ENCODE data around the gene GAL3ST3. TPM values are rescaled to one million over a fixed set of nuclear protein-coding genes. Genes with fewer than 3 reads are reported as not detected.
"Not testable (repeated sequence)": the region's sequence is repeated elsewhere in the genome, so short reads cannot be mapped to it uniquely, and the experiment has no call there.

Gene GAL3ST3, protein sequence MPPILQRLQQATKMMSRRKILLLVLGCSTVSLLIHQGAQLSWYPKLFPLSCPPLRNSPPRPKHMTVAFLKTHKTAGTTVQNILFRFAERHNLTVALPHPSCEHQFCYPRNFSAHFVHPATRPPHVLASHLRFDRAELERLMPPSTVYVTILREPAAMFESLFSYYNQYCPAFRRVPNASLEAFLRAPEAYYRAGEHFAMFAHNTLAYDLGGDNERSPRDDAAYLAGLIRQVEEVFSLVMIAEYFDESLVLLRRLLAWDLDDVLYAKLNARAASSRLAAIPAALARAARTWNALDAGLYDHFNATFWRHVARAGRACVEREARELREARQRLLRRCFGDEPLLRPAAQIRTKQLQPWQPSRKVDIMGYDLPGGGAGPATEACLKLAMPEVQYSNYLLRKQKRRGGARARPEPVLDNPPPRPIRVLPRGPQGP
- not detected in 2 replicates for total RNA-seq (2014; rRNA removed; shearing (Covaris generic))

DNA sequence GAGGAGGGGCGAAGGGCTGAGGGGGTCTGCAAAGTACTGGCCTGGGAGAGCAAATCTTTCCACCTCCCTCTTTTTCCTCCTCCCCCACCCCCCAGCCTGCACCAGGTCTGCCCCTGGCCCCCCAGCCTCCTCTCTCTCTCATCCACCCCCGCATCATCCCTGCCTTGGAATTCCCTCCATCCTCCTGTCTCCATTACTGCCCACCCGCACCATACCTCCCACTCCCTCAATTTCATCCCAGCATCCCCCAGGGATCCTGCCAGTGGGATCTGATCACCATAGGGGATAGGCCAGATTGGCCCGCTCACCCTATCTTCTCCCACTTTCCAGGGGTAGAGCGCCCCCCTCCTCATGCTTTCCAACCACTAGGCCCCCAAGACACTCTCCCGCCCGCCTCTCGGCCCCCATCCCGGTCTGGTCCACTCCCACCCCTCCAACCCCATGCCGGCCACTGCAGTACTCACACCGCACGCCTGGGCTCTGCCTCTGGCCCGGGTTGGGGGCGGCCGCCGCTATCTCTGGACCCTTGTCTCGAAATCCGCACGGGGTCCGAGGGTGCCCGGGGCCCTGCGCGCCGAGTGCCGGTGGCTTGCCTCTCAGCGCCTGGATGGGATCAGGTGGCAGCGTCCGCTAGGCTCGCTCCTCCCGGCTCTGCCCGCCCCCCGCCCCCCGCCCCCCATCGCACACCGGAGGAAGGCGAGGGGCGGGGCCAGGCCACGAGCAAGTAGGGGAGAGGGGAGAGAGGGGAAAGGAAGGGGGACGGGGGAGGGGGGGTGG, at the start of gene GAL3ST3:
GAL3ST3 (minus strand) TSS at position 615 of the 777 bp plus-strand sequence. CDS start 3,746 bp downstream, outside the sequence.
- Histone ChIP-seq H3K27ac (no peak within 1 kb of the TSS), H3K4me1 (replicated peaks) (peaks cover 22% of the 10 kb centered on the region), H3K9me3 (replicated peaks) (peaks cover 3% of the 10 kb centered on the region), H3K27me3 (replicated peaks) (no peaks in the 10 kb centered on the region), H3K36me3 (peaks cover 14% of the 10 kb centered on the region), H3K4me3 (no peak within 1 kb of the TSS)
- DNase-seq (ENCODE audit: low read depth in 1 of 2, low spot score in 2 of 2): no peak

DNA sequence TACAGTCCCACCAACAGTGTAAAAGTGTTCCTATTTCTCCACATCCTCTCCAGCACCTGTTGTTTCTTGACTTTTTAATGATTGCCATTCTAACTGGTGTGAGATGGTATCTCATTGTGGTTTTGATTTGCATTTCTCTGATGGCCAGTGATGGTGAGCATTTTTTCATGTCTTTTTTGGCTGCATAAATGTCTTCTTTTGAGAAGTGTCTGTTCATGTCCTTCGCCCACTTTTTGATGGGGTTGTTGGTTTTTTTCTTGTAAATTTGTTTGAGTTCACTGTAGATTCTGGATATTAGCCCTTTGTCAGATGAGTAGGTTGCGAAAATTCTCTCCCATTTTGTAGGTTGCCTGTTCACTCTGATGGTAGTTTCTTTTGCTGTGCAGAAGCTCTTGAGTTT, 43.2 kb upstream of the GAL3ST3 start:
- H3K27ac ChIP-seq; DNase-seq (ENCODE audit: low read depth in 1 of 2, low spot score in 2 of 2); H3K9me3 ChIP-seq (replicated peaks); H3K4me1 ChIP-seq (replicated peaks); H3K27me3 ChIP-seq (replicated peaks); H3K4me3 ChIP-seq: not testable (repeated sequence)
- peaks cover 15% of the 10 kb centered on the region for H3K36me3 ChIP-seq

DNA sequence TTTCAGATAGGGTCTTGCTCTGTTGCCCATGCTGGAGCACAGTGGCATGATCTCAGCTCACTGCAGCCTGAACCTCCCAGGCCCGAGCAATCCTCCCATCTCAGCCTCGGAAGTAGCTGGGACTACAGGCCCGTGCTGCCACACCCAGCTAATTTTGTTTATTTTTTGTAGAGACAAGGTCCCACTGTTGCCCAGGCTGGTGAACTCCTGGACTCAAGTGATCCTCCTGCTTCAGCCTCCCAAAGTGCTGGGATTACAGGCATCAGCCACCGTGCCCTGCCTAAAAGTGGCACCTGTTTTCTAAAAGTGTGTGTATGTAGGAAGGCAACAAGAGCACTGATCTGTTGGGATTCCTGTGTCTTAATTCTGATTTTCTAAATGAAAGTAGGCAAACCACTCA, 41.3 kb upstream of the GAL3ST3 start:
- no peaks in the 10 kb centered on the region for H3K9me3 ChIP-seq (replicated peaks)
- DNase-seq (ENCODE audit: low read depth in 1 of 2, low spot score in 2 of 2): no peak
- H3K27me3 ChIP-seq (replicated peaks): no peaks in the 10 kb centered on the region
- H3K36me3 ChIP-seq: peaks cover 10% of the 10 kb centered on the region
- H3K27ac ChIP-seq: no peak overlapping the region
- no peak overlapping the region for H3K4me3 ChIP-seq
- H3K4me1 ChIP-seq (replicated peaks): no peaks in the 10 kb centered on the region

DNA sequence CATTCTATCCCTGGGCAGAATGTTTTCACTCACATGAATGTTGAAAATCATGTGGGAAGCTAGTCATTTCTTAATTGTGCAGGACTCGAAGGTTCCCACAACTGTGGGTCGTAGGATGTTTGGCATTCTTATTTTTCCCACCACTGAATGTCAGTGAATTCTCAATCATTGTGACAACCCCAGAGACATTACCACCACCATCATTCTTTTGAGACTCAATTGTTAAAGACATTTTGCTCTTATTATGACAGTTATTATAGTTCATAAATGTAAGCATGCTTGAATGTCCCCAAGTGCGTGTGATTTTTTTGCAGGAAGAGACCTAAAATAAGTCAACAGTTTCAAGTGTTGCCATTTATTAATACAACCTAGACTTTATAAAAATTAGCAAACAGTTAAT, 40.1 kb upstream of the GAL3ST3 start:
- Histone ChIP-seq H3K27ac (no peak overlapping the region), H3K27me3 (replicated peaks) (no peaks in the 10 kb centered on the region), H3K4me3 (no peak overlapping the region), H3K4me1 (replicated peaks) (peaks cover under 1% of the 10 kb centered on the region; the same call in 1 of the 2 replicates), H3K36me3 (peaks cover 9% of the 10 kb centered on the region), H3K9me3 (replicated peaks) (no peaks in the 10 kb centered on the region)
- DNase-seq (ENCODE audit: low read depth in 1 of 2, low spot score in 2 of 2): no peak

DNA sequence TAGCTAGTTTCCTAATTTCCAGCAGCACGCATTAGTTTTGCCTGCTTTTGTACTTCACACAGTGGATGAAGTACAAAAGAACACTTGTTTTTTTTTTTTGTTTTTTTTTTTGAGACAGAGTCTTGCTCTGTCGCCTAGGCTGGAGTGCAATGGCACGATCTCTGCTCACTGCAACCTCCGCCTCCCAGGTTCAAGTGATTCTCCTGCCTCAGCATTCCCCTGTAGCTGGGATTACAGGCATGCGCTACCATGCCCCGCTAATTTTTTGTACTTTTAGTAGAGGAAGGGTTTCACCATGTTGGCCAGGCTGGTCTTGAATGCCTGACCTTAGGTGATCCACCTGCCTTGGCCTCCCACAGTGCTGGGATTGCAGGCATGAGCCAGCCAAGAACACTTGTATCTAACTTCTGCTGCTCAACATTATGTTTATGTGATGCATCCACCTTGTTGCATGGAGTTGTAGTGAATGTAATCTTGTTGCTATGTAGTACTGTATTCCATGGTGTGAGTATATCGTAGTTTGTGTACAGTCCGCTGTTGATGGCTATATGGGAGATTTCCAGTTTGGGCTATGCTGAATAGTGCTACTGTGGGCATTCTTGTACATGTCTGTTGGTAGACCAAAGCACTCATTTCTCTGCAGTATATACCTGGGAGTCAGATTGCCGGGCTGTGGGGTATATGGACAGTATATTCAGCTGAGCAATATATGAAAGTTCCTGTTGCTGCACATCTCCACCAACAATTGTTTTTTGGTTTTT, 38.4 kb upstream of the GAL3ST3 start:
- Histone ChIP-seq H3K9me3 (replicated peaks) (no peaks in the 10 kb centered on the region), H3K4me3 (no peak overlapping the region), H3K4me1 (replicated peaks) (peaks cover 16% of the 10 kb centered on the region), H3K36me3 (peaks cover 6% of the 10 kb centered on the region), H3K27ac (no peak overlapping the region), H3K27me3 (replicated peaks) (no peaks in the 10 kb centered on the region)
- peak in 1 of 2 experiments; percentile 30 for DNase-seq (ENCODE audit: low read depth in 1 of 2, low spot score in 2 of 2)

DNA sequence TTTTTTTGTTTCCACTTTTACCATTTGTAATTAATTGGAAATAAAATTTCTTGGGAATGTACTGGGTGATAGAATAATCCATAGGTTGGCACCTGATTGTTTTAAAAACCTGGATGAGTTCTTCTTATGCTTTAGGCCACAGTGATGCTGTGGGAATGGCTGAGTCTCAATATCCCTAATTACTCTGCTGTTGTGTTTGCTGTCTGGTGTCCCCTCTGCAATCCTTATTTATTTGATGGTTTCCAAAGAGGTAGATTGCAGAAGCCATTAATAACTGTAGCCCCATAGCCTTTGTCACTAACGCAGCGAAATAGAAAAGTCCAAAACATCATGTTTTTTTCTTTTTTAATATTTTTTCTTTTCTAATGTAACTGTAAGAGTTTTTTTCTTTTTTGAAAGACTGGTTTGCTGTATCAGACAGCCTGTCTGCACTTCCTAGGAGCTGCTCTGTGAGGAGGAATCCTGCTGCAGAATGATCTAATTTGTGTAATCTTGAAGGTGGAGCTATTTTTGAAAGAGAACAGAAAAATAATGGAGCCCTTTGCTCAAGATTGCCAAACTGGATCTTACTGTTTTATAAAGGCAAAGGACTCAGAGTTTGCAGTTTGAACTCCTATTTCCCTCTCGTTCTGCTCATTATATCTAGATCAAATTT, 36.0 kb upstream of the GAL3ST3 start:
- Histone ChIP-seq H3K27ac (no peak overlapping the region), H3K4me3 (no peak overlapping the region), H3K36me3 (peaks cover 16% of the 10 kb centered on the region), H3K27me3 (replicated peaks) (no peaks in the 10 kb centered on the region), H3K4me1 (replicated peaks) (peaks cover 39% of the 10 kb centered on the region), H3K9me3 (replicated peaks) (no peaks in the 10 kb centered on the region)
- no peak for DNase-seq (ENCODE audit: low read depth in 1 of 2, low spot score in 2 of 2)

DNA sequence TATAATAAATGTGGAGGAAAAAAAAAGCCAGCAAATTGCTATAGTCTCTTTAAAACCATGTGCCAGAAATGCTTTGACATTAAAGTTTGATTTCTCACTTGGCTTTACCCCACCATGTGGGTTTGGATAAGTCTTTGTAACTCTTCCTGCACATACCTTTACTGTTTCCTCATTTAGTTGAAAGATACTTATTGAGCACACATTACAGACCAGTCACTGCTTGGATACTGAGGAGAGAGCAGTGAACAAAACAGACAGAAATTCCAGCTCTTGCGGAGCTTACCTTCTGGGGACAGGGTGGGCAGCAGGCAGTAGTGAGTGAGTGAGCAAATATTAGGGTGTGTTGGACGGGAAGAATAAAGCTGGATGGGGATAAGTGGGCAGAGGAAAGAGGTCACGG, 34.8 kb upstream of the GAL3ST3 start:
- Histone ChIP-seq H3K9me3 (replicated peaks) (no peaks in the 10 kb centered on the region), H3K4me1 (replicated peaks) (peaks cover 50% of the 10 kb centered on the region), H3K4me3 (no peak overlapping the region), H3K36me3 (peaks cover 17% of the 10 kb centered on the region), H3K27me3 (replicated peaks) (no peaks in the 10 kb centered on the region), H3K27ac (no peak overlapping the region)
- DNase-seq (ENCODE audit: low read depth in 1 of 2, low spot score in 2 of 2): peak in 1 of 2 experiments; percentile 28

DNA sequence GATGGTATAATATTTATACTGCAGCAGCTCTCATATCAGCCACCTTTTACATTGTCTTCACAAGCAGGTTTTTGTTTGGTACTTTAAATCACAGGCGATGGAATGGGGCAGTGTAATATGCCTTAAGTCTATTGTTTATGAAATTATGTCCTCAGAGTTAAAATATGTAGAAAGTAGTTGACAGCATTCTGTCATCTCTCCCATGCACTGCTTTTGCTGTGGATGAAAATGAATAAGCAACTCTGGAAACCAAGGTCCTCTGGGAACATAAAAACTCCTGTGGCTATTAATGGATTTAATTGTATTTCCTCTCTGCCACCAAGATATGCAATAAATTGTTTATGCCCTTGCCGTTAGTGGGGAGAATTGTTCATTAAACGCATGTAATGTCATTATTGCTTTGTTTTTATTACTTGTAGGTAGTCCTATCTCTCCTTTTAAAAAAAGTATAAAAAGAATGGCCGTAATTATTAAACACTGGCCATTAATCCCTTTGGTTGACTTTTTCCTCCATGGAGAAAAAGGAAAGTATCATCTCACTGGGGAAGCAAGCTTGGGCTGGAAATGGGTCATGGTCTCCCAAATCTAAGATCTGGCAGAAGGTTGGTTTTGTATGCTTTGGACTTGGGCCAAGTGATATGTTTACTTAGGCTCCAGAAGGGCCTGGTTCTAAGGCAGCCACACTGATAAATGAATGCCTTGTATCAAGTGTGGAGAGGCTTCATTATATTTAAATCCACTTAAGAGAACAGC, 34.2 kb upstream of the GAL3ST3 start:
- Histone ChIP-seq H3K4me1 (replicated peaks) (peaks cover 57% of the 10 kb centered on the region), H3K4me3 (no peak overlapping the region), H3K9me3 (replicated peaks) (no peaks in the 10 kb centered on the region), H3K36me3 (peaks cover 21% of the 10 kb centered on the region), H3K27ac (no peak overlapping the region), H3K27me3 (replicated peaks) (no peaks in the 10 kb centered on the region)
- DNase-seq (ENCODE audit: low read depth in 1 of 2, low spot score in 2 of 2): peak; percentile 37 to 43

DNA sequence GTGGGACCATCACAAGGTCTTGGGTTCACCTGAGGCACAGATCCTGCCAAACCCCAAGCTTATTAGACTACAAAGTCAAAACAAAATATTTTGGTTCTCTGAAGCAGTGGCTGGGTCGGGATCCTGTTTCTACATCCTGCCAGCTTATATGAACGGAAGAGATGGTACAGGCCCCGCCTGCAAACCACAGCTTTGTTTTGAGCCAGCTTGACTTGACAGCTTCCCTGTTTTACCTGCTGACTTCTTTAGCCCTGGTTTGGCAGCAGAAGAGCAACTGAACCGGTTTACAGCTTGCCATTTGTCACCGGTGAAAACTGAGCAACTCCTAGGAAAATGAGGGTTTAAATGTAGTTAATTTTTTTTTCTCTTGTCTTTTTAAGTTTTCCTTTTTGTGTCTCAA, 32.5 kb upstream of the GAL3ST3 start:
- H3K27ac ChIP-seq: peak overlapping the region; percentile 69
- no peaks in the 10 kb centered on the region for H3K9me3 ChIP-seq (replicated peaks)
- peaks cover 71% of the 10 kb centered on the region for H3K4me1 ChIP-seq (replicated peaks)
- DNase-seq (ENCODE audit: low read depth in 1 of 2, low spot score in 2 of 2): peak; percentile 59 to 63
- no peak overlapping the region for H3K4me3 ChIP-seq
- no peaks in the 10 kb centered on the region for H3K27me3 ChIP-seq (replicated peaks)
- H3K36me3 ChIP-seq: peaks cover 30% of the 10 kb centered on the region

DNA sequence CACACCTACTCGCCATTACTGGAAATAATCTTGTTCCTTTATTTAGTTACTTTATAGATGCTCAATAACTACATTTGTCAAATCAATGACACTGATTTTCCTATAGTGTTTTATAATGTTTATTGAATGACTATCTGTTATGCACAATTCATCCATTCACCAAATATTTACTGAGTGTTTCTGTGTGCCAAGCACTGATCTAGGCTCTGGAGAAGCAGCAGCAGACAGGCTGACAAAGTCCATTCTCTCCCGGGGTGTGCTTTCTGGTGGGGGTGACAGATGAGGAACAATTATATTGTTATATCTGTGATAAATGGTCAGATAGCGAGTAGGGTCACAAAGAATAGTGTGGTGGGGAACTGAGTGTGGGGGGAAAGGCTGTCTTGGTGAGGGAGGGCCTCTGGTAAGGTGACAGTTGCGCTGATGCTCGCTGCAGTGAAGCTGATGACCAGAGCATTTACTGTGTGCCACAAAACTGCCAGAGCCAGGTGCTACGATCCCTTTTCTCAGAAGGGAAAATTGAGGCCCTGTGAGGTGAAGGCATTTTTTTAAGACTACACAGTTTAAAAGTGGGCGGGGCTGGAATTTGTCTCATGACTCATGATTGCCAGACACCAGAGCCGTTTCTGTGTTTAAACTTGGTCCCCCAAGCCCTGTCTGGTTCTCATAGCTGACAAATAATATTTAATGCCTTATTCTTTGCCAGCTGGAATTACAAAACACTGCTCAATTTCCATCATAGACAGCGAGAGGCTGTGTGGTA, 31.3 kb upstream of the GAL3ST3 start:
- DNase-seq (ENCODE audit: low read depth in 1 of 2, low spot score in 2 of 2): peak; percentile 75 to 89
- Histone ChIP-seq H3K4me1 (replicated peaks) (peaks cover 77% of the 10 kb centered on the region), H3K36me3 (peaks cover 39% of the 10 kb centered on the region), H3K27ac (peak overlapping the region; percentile 69), H3K27me3 (replicated peaks) (no peaks in the 10 kb centered on the region), H3K9me3 (replicated peaks) (no peaks in the 10 kb centered on the region), H3K4me3 (no peak overlapping the region)

DNA sequence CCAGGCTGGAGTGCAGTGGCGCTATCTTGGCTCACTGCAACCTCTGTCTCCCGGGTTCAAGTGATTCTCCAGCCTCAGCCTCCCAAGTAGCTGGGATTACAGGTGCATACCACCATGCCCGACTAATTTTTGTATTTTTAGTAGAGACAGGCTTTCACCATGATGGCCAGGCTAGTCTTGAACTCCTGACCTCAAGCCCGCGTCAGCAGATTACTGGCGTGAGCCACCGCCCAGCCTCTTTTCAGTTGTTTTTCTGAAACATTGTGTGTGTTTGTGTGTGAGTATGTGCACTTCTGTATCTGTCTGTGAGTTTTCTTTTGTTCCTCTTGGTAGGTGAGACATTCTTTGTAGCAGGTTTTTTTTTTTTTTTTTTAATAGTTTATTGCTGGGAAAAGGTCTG, 30.0 kb upstream of the GAL3ST3 start:
- H3K9me3 ChIP-seq (replicated peaks); H3K27me3 ChIP-seq (replicated peaks); H3K4me3 ChIP-seq; H3K27ac ChIP-seq: not testable (repeated sequence)
- H3K36me3 ChIP-seq: peaks cover 48% of the 10 kb centered on the region
- peaks cover 75% of the 10 kb centered on the region for H3K4me1 ChIP-seq (replicated peaks)
- DNase-seq (ENCODE audit: low read depth in 1 of 2, low spot score in 2 of 2): peak; percentile 42 to 58

DNA sequence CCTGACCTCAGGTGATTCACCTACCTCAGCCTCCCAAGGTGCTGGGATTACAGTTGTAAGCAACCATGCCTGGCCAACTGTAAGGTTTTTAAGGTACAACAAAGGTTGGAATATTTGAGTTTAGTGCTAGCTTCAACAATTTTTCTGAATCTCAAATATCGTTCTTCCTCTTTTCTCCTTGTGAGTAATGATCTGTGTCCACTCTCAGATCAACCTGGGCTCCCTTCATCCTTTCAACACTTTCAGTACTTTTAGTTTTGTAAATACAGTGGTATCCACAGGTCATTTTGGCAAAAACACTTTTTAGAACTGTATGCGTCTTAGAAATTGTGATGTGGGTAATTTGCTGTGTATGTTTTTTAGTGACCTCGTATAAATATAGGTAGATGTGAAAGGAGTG, 29.0 kb upstream of the GAL3ST3 start:
- no peaks in the 10 kb centered on the region for H3K9me3 ChIP-seq (replicated peaks)
- no peak overlapping the region for H3K27ac ChIP-seq
- H3K4me1 ChIP-seq (replicated peaks): peaks cover 65% of the 10 kb centered on the region
- peaks cover 54% of the 10 kb centered on the region for H3K36me3 ChIP-seq
- no peak overlapping the region for H3K4me3 ChIP-seq
- H3K27me3 ChIP-seq (replicated peaks): no peaks in the 10 kb centered on the region
- no peak for DNase-seq (ENCODE audit: low read depth in 1 of 2, low spot score in 2 of 2)

All from SJSA1 (cell line).